Stimulated activated CD8-positive, alpha-beta memory T cell treated with anti-CD3 and anti-CD28 coated beads, Interleukin-7, amount 100 ng/mL, for 4 hours (primary cell): ENCODE measurements around the gene WDR70.
"Not testable (repeated sequence)": the region's sequence is repeated elsewhere in the genome, so short reads cannot be mapped to it uniquely, and the experiment has no call there.

Experiments used
- DNase-seq, 2 donors: peaks; one replicate each; pipeline ENCODE4 v3.0.0-alpha.2; 2020; ENCODE audit warnings: low read depth in 2 of 2

WDR70 gene

GRCh38 chr5:37685211-37685610 is 306.1 kb downstream of the WDR70 start:
- DNase-seq: no peak

DNA sequence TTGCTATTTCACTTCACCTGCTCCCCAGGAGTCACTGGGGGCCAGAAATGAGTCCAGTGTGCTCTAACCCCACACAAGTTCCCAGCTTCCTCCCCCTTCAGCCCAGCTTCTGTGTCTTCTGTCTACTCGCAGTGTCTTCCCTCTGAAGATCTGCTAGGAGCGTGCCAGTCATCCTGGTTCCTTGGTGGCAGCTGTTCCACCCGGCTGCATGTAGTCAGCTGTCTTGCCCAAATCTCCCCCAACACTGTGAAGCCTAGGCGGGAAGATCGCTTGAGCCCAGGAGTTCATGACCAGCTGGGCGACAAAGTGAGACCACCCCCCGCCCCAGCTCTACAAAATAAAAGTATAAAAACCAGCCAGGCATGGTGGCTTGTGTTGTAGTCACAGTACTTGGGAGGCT is 306.7 kb downstream of the WDR70 start:
- no peak for DNase-seq

DNA sequence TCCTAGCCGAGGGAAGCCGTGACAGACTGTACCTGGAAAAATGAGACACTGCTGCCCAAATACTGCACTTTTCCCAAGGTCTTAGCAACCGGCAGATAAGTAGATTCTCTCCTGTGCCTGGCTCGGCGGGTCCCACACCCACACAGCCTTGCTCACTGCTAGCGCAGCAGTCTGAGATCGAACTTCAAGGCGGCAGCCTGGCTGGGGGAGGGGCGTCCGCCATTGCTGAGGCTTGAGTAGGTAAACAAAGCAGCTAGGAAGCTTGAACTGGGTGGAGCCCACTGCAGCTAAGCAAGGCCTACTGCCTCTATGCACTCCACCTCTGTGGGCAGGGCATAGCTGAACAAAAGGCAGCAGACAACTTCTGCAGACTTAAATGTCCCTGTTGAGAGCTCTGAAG is 309.8 kb downstream of the WDR70 start:
- not testable (repeated sequence) for DNase-seq

- DNase-seq: not testable (repeated sequence)
Observed at GRCh38 chr5:37694333-37694732, 315.2 kb downstream of the WDR70 start.

- no peak for DNase-seq
Observed at GRCh38 chr5:37694867-37695266, 315.7 kb downstream of the WDR70 start.

- DNase-seq: no peak
Observed at GRCh38 chr5:37695647-37696046, 316.5 kb downstream of the WDR70 start.

- DNase-seq: no peak
Observed at GRCh38 chr5:37696190-37697021, 317.3 kb downstream of the WDR70 start.

DNA sequence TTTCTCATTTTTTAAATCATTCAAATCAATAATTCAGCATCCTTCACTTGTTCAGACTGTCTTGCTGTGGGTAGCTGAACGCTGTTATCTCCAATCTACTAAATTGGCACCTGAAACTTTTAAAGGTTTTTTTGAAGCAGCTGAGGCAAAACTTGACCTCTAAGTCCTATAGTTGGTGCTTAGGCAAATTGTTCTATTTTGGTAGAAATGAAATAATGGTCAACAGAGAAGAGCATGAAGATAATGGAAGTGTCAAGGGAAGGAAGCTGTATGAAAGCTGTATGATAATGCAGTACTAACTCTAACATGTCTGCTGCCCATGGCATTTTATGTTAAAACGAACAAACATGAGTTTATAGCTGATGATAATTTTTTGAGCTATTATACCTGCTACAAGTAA is 322.8 kb downstream of the WDR70 start:
- DNase-seq: no peak

DNA sequence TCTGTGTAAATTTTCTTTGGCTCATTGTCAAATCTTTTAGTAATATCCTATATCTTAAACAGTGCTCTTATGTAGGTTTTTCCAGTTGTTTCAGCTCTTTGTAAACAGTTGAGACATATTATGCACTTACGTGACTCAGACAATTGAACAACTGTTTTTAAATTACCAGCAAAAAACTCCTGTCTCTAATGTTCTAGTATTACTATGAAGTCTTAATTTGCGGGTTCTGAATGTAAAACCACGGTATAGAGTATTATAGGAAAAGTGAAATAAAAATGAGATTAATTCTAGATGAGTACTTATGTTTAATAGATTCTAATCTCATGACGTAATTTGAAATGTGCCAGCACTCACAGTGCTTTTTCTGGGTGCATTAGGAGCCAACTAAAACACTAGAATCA is 324.7 kb downstream of the WDR70 start:
- no peak for DNase-seq

DNA sequence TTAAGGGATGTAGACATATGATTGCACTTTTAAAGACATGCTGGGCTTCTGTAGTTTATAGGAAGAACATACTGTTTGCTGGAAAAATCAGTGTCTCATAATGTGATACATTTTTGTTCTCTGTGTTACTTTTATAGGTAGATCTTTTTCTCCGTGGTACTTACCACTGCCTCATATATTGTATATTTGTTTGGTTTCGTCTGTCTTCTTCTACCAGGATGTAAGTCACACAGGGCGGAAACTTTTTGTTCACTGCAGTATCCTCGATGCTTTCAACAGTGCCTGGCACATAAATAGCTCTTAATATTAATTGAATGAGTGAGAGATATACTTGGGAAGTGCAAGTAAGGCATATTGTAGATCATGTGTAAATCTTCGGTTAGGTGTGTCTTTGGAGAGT is 325.3 kb downstream of the WDR70 start:
- DNase-seq: no peak

DNA sequence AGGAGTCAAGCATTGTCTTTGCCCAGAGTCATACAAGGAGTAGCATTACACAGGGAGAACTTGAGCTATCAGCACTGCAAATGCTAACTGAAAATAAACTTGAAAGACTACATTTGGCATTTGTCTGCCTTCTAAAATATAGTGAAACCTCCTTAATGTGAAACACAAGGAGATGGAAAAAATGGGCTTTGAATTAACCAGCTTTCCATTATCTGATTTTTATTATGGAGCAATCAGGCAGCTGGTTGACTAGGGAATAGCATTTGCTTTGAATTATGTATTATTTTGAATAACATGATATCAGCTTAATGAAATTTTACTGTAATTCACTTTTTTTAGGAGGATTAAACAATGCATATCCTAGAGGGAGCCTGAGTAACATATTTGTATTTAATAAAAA is 329.9 kb downstream of the WDR70 start:
- DNase-seq: no peak

DNA sequence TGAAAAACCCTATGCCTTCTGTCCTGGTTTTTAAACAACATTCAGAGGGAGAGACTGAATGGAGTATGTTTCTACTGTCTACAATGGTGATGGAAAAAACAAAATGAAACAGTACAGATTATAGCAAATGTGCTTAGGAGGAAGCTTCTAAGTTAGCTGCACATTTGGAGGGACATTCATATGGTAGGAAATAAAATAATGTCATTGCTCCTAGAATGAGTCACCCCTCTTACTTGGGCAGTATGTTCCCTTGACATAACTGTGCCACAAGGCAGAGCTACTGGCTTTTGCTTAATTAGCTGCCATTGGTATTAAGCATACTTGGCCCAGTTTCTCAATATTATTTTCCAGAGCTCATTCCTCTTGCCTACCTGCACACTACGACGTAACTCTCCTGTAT is 331.8 kb downstream of the WDR70 start:
- DNase-seq: no peak

GRCh38 chr5:37712750-37713149 is 333.6 kb downstream of the WDR70 start:
- no peak for DNase-seq

DNA sequence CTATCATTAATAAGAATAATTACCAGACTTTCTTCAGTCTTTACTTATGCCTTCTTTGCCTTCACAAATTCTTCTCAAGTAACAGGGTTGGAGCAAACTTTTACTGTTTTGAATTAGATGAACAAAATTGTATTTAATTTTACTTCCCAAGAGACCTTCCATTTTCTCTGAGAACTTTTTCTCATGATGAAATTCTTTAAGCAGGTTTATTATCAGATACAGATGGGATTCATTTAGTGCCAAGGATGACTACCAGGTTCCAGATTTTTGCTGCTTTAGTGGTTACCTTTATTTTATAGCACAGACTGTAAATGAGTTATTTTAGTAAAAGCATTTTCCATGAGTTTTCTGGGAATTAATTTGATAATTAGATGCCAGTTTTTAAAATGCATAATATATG is 335.6 kb downstream of the WDR70 start:
- no peak for DNase-seq

GRCh38 chr5:37715361-37715760 is 336.2 kb downstream of the WDR70 start:
- DNase-seq: no peak

GRCh38 chr5:37715992-37716391 is 336.9 kb downstream of the WDR70 start:
- DNase-seq: no peak

- no peak for DNase-seq
Observed at GRCh38 chr5:37716405-37716804, 337.3 kb downstream of the WDR70 start.

DNA sequence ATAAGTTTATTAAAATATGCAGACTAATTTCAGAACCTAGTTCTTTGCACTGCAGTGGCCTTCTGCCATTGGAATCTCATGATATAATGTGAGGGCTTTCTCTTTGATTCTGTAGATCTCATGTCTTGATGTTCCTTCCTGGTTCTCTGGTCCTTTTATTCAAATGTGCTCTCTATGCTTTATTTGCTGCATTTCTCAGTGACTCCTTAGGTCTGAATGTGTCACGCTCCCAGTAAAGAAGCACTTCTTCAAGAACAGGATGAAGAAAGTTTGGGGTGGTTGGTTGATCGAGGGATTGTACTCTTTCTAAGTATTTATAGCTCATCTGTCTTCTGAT is 338.1 kb downstream of the WDR70 start:
- DNase-seq: no peak

DNA sequence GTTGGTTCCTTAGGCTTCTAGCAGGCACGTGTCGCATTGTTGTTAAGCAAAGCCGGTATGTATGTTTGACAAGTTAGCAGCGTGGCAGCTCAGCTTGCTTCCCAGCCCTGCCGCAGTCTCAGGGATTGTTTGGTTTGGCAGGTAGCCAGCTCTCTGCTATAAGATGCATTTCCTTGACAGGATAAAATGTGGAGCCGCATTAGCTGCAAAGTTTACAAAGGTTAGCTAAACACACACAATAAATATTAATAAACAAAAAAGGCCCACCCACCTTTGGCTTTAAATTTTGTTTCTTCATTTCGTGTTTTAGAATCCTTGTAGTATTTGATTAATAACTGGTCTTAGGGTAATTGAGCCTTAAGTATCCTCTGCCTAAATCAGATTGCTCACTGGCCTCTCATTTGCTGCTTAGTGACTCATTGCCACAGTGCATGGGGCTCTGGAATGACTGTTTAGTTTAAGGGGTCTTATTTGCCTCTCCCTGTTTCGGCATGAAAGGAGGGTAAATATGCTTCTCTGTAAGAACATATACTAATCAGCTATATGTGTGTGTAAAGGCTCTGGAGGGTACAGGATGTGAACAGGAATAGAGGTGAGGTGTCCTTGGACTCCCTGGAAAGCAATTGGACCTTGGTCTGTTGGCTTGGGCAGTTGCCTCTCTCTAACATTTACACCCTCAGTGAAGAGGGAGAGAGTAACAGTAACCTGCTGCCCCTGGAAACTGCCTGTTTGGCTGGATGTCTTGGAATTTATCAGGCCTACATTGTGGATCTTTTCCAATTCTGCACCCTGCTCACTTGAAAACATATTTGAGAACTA is 338.7 kb downstream of the WDR70 start:
- no peak for DNase-seq

DNA sequence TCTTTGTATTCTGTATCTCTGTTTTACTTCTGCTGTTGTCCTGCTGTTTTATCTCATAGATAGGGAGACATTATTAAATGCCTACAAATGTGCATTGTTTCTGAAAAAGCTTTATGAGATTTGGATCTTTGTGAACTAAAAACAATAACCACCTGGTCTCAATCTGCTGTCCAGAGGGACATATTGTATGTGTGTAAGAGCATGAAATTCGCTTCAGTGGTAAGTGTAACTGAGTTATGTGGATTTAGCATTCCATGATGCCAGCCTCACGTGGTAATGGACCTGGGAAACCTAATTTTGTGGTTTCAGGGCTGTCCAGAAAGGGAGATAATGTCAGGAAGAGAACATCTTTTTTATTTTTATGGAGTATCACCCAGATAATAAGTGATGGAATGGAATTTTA is 341.4 kb downstream of the WDR70 start:
- no peak for DNase-seq

DNA sequence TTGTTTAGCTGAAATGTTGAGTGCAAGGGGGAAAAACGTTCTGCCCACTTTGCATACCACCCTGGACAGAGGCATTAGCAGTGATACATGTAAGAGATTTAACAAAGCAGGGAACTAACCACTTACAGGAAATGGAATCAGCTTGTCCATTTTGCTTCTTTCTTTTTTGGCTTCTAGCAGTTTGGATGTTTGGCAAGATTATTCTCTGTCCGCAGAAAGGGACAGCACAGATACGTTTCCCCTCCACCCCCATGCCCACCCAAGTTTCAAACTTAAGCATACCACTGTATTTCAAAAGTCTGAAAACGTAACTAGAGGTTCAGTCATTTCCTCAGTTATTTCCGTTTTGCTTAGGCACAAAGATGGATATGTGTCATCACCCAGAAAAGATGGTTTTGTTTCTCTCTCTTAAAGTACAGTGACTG is 342.3 kb downstream of the WDR70 start:
- DNase-seq: no peak

DNA sequence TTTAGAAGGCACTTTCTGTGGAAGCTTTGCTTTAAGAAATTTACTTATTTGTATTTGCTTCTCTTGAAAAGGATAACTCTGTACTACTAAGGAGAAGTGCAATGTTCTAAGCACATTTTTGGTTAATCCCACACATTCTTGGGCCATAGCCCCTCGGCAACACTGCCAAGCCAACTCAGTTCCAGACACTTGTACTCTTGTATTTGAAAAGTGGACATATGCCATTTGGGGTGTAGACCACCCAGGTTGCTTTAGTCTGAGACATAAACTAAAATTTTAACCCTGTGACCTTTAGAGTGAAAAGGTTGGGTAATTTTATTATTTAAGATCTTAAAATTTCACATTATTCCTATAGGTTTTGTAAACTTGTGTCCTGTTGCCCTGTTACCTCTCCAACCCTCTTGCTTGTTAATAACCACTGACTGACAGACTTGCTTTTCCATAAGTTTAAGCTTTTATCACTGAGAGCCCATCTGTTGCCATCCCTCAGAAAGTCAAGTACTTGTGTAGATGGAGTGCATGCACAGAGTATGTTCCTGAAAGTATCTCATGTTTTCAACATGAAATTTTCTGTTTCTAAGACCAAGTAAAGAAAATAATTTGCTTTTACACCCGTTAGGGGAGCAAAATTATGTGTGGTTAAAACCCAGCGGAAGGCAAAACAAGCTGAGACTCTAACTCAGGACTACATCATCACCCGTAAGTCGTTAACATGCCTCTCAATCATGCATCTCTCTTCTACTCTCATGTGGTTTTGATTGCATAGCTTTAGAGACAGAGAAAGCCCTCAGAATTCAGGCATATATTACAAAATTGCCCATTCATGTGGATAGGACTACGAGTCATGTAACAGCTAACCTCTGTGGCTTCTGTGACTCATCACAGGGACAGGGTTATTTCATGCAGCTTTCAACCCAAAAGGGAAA is 343.4 kb downstream of the WDR70 start:
- DNase-seq: peak in 1 of 2 donors; percentile 8
